Heart right ventricle (tissue), 16 donors: ENCODE results near the gene MAD2L1BP. TPM values are rescaled to one million over a fixed set of nuclear protein-coding genes. Genes with fewer than 3 reads are reported as not detected.

Experiments
- ATAC-seq, 8 donors: fragments of 200-7000 bp; cut with Tn5 transposase; one replicate each; pipeline ENCODE4 v1.9.1; 2020; ENCODE audit warnings: mild to moderate bottlenecking in 8 of 8, moderate library complexity in 8 of 8, moderate number of reproducible peaks in 1 of 8
- DNase-seq, 2 donors: peaks; one replicate each; pipeline ENCODE4 v3.0.0-alpha.2; 2020
- H3K27ac ChIP-seq, 10 donors: fragments of 200-600 bp; sonication (generic) in 2 of 10; one replicate each; pipeline versions ENCODE4 v1.5.0 to v1.8.0; 2020 to 2022; ENCODE audit warnings: mild to moderate bottlenecking in 3 of 10
- H3K27me3 ChIP-seq, 7 donors: fragments of 200-600 bp; one replicate each; pipeline ENCODE4 v1.8.0; 2021 to 2022; ENCODE audit warnings: mild to moderate bottlenecking in 2 of 7
- H3K36me3 ChIP-seq, 9 donors: fragments of 200-600 bp; sonication (generic) in 1 of 9; one replicate each; pipeline versions ENCODE4 v1.5.0 to v1.8.0; 2020 to 2022; ENCODE audit warnings: mild to moderate bottlenecking in 2 of 9
- H3K4me1 ChIP-seq, 9 donors: fragments of 200-600 bp; sonication (generic) in 1 of 9; one replicate each; pipeline versions ENCODE4 v1.5.0 to v1.8.0; 2020 to 2022; ENCODE audit warnings: mild to moderate bottlenecking in 4 of 9
- H3K4me3 ChIP-seq, 10 donors: fragments of 200-600 bp; sonication (generic) in 2 of 10; one replicate each; pipeline versions ENCODE4 v1.5.0 to v1.8.0; 2020 to 2022; ENCODE audit warnings: mild to moderate bottlenecking in 7 of 10, moderate library complexity in 2 of 10
- H3K9me3 ChIP-seq, 11 donors: fragments of 200-600 bp in 10 of 11; sonication (generic) in 2 of 11; one replicate each; pipeline versions ENCODE4 v1.5.0 to v1.8.0; 2013 to 2022; ENCODE audit warnings: mild to moderate bottlenecking in 2 of 11, control low read depth in 1 of 11, moderate library complexity in 1 of 11
- CTCF ChIP-seq, 9 donors: fragments of 200-600 bp; sonication (generic) in 2 of 9; IDR thresholded peaks; one replicate each; pipeline versions ENCODE4 v1.5.0 to v1.8.0; 2021 to 2022; ENCODE audit warnings: antibody characterized with exemption in 9 of 9, mild to moderate bottlenecking in 5 of 9, moderate library complexity in 1 of 9
- WGBS, 2 donors: extraction: QIAGEN DNeasy Blood & Tissue Kit; methylation state at CpG; one replicate each; pipeline ENCODE4 v1.1.7; 2013; ENCODE audit warnings: inconsistent platforms in 1 of 2; 5-methylcytosine and 5-hydroxymethylcytosine counted together
- intact Hi-C, 10 donors: fragments of 100-400 bp; cut with DNase I; formaldehyde crosslinking; loops; one replicate each; pipeline versions ENCODE4 v1.11.1 to v1.14.2; 2022
- polyA plus RNA-seq, 2 donors: library from polyadenylated mRNA; stranded (reverse); fragments of 200-250 nt; gene quantifications; one replicate each; pipeline ENCODE4 v1.2.3, GENCODE V29; 2013
- total RNA-seq, 10 donors: library from RNA; stranded (reverse); fragmentation: NEBNext Ultra II Directional in 3 of 10; extraction: Animal tissue kit (Norgen Biotek cat#: 25700) in 3 of 10; gene quantifications; one replicate each; pipeline versions ENCODE4 v1.2.1 to v1.2.4, GENCODE V29; 2021 to 2023
- donor health status: Arrhythmogenic right ventricular cardiomyopathy.
- donor health status: ischemic (EF 13 %, LVEDD 7.1; RV severe dilation, severe dysfunction).
- donor health status: healthy with polysubstance abuse.
- donor health status: DM: no; HTN: yes; CAD: no.
- donor health status: DM: no; HTN: no; CAD: no.
- donor health status: ischemic (EF 25% LVEDD 6.9; RV normal size, moderate dysfunction).
- donor health status: ischemic (EF 25% LVEDD 5.7; RV mildly dilated, moderate dysfunction).
- donor health status: healthy.
- donor health status: DM: yes; HTN: yes; CAD: no.
- donor health status: Ischemic cardiomyopathy.
- donor health status: ischemic (EF 35%, LVEDD 5.7; RV mildly dilated, moderate dysfunction).
- donor health status: nonischemic (EF 11% LVEDD 7.7; RV severe dilation, severe dysfunction).
- donor health status: DM: yes; HTN: yes; CAD: no.
- donor health status: PGD.
- donor health status: ischemic (EF 29% LVEDD 5.4; RV normal size, mild dysfunction).
- donor health status: nonischemic (EF 23%, LVEDD 6.1; RV moderate dilation, normal function).

Gene MAD2L1BP
- total and polyA plus RNA-seq, 12 donors, result 13.5 to 34.8 (median 28.1) TPM

GRCh38 chr6:43665376-43665775 lies 29.7 kb downstream of the MAD2L1BP start:
- intact Hi-C loops, result loop anchor here (5.0 to 10.0 kb wide), 9 partner anchors 52 to 412 kb away; partner anchors contain the start of gene VEGFA (in 1 of the 10)
- ATAC-seq, result no peak
- Histone ChIP-seq H3K27me3 (no peaks in the 10 kb centered on the region), H3K36me3 (peaks cover 0 to 1% (median 0%) of the 10 kb centered on the region in 9 donors), H3K4me1 (peaks cover 23 to 36% (median 36%) of the 10 kb centered on the region in 9 donors), H3K4me3 (no peak overlapping the region), H3K27ac (no peak overlapping the region), H3K9me3 (peaks cover 0 to 7% (median 0%) of the 10 kb centered on the region in 11 donors)
- no peak for DNase-seq
- 84 to 94% methylated on average over 1 of the region's 1 CpG for WGBS, 2 donors
- TF ChIP-seq CTCF (IDR thresholded peaks at IDR 0.05), result no peak

- peaks cover 0 to 11% (median 6%) of the 10 kb centered on the region in 9 donors for H3K36me3 ChIP-seq
- peaks cover 26 to 46% (median 40%) of the 10 kb centered on the region in 9 donors for H3K4me1 ChIP-seq
- H3K4me3 ChIP-seq, result no peak overlapping the region
- DNase-seq (no peak), ATAC-seq (no peak)
- no peaks in the 10 kb centered on the region for H3K9me3 ChIP-seq
- WGBS, 2 donors, result 62 to 65% methylated on average over 13 of the region's 13 CpGs
- H3K27ac ChIP-seq, result no peak overlapping the region
- H3K27me3 ChIP-seq, result no peaks in the 10 kb centered on the region
- TF ChIP-seq CTCF (IDR thresholded peaks at IDR 0.05), result no peak
- intact Hi-C loops, result loop anchor here (2.0 to 10.0 kb wide), 11 partner anchors 51 to 412 kb away; partner anchors contain the start of gene VEGFA (in 1 of the 10)
These were observed 30.7 kb downstream of the MAD2L1BP start for GRCh38 chr6:43666196-43666920.

- no peaks in the 10 kb centered on the region for H3K27me3 ChIP-seq
- peaks cover 0 to 23% (median 10%) of the 10 kb centered on the region in 9 donors for H3K36me3 ChIP-seq
- WGBS, 2 donors, result 11 to 13% methylated on average over 16 of the region's 16 CpGs
- intact Hi-C loops, result loop anchor here (1.0 to 10.0 kb wide), 15 partner anchors 50 to 412 kb away; partner anchors contain the start of gene VEGFA (in 1 of the 10)
- H3K4me1 ChIP-seq, result peaks cover 26 to 47% (median 41%) of the 10 kb centered on the region in 9 donors
- peak overlapping the region in 3 of 10 donors; percentile 15 to 24 (median 22) for H3K4me3 ChIP-seq
- ATAC-seq, result peak; percentile 49 to 75 (median 59)
- no peaks in the 10 kb centered on the region for H3K9me3 ChIP-seq
- H3K27ac ChIP-seq, result peak overlapping the region in 8 of 10 donors; percentile 19 to 85 (median 80)
- DNase-seq, result peak; percentile 83 to 85
- TF ChIP-seq CTCF (IDR thresholded peaks at IDR 0.05), result peak; percentile 85 to 98 (median 95)
These were observed 31.9 kb downstream of the MAD2L1BP start for GRCh38 chr6:43667245-43668150.
